ENCODE data around the gene GNL3.

DNA sequence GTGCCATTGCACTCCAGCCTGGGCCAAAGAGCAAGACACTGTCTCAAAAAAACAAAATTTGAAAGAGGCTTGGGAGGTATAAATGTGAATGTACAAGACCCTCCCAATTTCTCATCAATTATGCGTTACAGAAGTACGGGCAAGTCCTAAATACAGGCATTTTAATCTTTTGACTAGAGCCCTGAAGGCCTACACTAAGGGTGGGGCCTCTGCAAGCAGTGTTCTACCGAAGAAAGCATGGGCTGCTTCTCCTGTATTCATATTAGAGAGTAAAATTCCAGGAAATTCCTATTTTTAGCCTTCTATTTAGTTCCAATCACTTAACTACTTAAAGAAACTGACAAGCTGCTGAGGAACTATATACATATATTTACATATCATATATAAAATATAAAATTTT is 25.8 kb upstream of the GNL3 start:
- TF ChIP-seq CEBPB (IDR thresholded peaks at IDR 0.05) (no peak), MAZ (IDR thresholded peaks at IDR 0.05; ENCODE audit: borderline replicate concordance, low read depth, low read length) (no peak), NR3C1 (IDR thresholded peaks at IDR 0.05) (no peak), RAD21 (conservative IDR thresholded peaks at IDR 0.05 in 1 of 2, IDR thresholded peaks at IDR 0.05 in 1 of 2) (no peak), JUN (IDR thresholded peaks at IDR 0.05) (no peak), MAFK (IDR thresholded peaks at IDR 0.05; ENCODE audit: partially characterized antibody) (no peak)
- TF ChIP-seq, protein P1, sequence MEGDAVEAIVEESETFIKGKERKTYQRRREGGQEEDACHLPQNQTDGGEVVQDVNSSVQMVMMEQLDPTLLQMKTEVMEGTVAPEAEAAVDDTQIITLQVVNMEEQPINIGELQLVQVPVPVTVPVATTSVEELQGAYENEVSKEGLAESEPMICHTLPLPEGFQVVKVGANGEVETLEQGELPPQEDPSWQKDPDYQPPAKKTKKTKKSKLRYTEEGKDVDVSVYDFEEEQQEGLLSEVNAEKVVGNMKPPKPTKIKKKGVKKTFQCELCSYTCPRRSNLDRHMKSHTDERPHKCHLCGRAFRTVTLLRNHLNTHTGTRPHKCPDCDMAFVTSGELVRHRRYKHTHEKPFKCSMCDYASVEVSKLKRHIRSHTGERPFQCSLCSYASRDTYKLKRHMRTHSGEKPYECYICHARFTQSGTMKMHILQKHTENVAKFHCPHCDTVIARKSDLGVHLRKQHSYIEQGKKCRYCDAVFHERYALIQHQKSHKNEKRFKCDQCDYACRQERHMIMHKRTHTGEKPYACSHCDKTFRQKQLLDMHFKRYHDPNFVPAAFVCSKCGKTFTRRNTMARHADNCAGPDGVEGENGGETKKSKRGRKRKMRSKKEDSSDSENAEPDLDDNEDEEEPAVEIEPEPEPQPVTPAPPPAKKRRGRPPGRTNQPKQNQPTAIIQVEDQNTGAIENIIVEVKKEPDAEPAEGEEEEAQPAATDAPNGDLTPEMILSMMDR (IDR thresholded peaks at IDR 0.05) = no peak
- TF ChIP-seq, protein P2, sequence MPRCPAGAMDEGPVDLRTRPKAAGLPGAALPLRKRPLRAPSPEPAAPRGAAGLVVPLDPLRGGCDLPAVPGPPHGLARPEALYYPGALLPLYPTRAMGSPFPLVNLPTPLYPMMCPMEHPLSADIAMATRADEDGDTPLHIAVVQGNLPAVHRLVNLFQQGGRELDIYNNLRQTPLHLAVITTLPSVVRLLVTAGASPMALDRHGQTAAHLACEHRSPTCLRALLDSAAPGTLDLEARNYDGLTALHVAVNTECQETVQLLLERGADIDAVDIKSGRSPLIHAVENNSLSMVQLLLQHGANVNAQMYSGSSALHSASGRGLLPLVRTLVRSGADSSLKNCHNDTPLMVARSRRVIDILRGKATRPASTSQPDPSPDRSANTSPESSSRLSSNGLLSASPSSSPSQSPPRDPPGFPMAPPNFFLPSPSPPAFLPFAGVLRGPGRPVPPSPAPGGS (IDR thresholded peaks at IDR 0.05) = no peak

Measured in A549 (cell line).